GM10847 (cell line): ENCODE data around the gene SMPD4.
"Not testable (repeated sequence)": the region's sequence is repeated elsewhere in the genome, so short reads cannot be mapped to it uniquely, and the experiment has no call there.

Experiments used
- POLR2A ChIP-seq: IDR thresholded peaks from 2 replicates; pipeline ENCODE4 v1.6.1; 2011; ENCODE audit not compliant: insufficient read length; ENCODE audit errors: extremely low read depth

The SMPD4 gene

DNA sequence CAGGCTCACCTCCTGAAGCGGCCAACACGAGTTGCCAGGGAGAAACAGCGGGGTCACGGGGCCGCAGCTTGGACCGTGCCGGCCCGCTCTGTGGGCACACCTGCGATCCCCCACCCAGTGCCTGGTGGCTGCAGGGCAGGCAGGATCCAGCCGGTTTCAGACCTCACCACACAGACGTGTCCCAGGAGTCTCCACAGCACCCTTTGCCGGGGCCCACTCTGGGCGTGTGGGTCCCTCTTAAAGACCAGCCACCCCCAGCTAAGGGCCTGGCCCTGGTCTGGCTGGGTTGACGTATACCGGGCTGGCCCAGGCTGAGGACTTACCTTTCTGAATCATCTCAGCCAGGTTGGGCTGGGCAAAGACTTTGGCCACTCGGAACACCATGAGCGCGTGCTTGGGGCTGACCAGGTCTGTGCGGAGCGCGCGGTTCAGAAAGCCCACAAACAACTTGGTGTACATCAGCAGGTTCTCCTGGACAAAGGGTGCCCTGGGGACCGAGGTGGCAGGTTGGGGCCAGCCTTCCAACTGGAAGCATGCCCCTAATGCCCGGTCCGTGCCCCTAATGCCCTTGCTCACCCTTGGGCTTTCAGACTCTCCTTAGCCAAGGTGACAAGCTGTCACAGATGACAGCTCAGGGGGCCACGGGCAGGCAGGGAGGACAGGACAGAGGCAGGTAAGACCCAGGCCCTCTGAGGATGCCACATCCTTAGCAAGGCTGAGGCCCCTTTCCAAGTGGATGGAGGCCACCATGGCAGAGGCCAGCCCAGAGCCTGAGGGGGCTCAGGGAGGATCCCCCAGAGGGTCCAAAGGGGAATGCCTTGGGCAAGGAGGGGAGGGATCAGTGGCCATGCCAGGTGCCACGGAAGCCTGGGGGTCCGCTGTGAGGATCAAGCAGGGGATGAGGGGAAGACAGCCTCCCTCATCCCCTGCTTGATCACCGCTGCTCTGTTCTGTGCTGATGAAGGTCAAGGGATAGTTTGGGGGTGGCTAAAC is 26.3 kb downstream of the SMPD4 start:
- no peak for TF ChIP-seq POLR2A

DNA sequence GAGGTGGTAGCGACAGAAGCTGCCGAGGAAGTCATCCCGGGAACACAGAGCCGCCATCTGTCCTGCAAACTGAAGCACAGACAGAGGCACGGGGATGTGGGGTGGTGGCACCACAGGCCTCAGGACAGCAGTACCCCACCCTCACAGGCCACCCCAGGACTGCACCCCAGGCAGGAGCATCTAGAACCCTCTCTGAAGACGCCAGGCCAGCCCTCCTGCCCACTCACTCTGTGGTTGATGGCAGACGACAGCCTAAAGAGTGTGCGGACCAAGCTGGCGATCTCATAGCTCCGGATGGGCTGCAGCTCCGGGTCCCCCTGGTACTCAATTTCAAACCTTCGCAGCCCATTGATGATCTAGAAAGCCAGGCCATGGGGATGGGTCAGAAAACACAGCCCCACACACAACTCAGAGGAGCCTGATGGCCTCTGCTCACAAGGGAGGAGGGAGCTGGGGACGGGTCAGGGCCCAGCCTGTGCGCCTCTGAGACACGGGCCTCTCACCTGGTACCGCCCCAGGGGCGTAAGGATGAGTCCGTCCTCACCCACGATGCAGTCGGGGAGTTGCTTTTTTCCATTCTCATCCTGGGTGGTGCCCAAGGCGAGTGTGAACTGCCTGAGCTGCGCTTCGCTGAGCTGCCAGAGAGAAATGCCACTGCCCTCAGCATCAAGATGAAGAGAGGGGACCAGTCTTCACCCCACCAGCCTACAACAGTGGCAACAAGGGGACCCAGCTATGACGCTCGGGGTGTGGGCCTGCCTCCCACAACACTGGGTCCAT is 28.4 kb downstream of the SMPD4 start:
- no peak for TF ChIP-seq POLR2A

DNA sequence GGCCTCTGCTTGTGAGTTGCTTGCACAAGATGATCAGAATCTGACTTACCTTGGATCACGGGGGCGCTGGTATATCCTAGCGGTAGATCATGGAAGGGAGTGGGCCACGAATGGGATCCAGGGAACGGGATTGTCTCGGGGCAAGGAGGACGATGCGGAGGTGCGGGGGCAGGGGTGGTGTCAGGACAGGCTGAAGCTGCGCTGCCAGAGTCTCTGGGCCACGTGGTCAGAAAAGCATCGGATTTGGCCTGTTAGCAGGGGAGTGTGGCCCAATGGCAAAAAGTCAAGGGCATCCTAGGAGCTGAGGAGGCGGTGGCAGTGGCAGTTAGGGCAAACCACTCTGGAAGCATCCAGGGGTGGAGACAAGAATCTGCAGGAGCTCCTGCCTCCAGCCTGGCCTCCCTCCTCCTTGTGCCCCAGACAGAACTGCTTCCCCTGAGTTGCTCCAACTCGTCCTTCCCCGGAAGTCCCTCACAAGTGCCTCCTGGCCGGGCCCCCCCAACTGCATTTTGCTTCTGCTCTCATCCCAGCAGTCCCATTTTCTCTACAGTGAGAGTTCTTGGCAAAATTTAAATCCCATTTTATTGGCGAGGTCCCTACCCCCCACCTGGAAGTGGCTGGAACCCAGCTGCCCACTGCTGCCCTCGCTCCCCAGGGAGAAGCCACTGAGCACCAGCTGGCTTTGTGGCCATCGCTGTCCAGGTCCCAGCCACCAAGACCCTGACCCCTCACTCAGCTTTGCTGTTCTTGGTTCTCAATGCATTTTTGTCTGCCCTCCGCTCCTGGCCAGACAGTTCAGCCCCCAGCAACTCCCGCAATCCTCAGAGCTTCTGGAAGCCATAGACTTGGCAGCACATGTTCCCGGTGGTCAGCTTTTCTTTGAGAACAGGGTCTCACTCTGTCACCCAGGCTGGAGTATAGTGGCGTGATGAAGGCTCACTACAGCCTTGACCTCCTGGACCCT is 30.9 kb downstream of the SMPD4 start:
- TF ChIP-seq POLR2A = no peak

DNA sequence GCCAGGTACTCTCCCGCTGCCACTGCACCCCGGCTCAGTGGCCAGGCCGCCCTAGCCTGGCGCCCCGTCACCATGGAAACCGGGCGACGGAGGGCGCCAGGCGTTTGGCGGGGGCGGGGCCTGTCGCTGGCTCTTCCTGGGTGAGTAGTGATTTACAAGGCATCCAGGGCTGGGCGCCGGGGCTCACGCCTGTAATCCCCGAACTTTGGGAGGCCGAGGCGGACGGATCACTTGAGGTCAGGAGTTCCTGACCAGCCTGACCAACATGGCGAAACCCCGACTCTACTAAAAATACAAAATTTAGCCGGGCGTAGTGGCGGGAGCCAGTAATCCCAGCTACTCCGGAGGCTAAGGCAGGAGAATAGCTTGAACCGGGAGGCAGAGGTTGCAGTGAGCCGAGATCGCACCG is 36.4 kb downstream of the SMPD4 start, which contains the start of gene CCDC74B:
TSS of gene CCDC74B (minus strand) at position 107 of the 409 bp plus-strand sequence. CDS start 116 bp downstream, outside the sequence.
- TF ChIP-seq POLR2A = not testable (repeated sequence)

DNA sequence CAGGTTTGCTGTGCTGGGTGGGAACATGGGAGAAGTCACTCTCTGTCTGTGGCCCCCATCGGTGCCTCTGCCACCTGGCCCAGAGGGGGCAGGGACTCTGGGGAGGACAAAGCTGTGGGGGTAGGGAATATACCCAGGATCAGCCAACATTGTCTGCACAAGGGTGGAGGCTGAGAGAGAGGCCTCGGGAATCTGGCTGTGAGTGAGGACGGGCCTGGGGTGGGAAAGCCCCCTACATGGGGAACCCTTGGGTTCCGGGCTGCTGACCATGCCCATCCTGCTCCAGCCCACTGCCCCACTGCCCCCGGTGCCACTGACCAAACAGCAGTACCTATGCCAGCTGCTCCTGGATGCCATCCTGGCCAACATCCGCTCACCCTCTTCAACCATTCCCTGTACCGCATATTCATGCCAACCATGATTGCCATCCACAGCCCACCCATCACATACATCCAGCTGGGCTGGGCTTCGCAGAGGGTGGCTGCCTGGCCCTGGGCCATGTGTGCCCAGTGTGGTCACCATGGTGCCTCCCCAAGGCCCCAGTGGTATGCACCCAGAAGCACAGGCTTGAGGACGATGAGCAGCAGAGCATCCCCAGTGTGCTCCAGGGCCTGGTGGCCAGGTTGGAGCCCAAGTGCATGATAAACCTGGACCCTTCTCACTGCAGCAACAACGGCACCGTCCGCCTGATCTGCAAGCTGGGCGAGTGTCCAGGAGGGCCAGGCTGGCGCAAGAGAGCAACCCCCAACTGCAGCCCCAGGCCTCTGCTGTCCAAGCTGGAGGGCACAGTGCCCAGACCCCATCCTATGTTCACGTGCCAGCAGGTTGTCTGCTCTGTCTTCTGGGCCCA is 45.5 kb downstream of the SMPD4 start:
- TF ChIP-seq POLR2A = no peak

DNA sequence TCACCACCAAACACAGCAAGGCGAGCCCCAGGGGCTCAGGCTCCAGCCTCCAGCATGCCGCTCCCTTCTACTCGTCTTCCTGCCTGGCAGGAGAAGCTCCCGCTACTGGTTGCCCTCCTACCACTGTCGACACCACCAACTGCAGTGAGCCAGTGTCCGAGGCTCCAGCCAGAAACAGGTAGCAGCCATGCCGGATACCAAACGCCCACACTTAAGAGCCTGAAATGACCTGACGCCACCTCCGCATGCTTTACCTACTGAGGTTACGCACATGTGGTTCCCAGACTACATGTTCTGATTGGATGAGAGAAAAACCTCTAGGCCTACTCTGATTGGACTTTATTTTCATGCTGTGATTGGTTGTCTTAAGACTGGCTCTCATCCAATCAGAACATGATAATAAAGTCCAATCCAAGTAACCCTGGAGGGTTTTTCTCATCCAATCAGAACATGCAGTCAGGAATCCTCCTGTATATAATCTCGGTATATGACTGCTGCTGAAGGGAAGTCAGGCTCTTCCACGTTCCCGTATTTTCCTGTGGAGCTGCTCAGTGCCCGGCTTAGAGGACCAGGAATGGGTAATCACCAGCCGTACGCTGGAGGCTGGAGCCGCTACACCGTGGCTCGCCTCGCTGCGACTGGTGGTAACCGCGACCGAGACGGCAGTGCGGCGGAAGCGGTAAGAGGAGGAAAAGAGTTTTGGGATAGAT is 52.1 kb downstream of the SMPD4 start, which contains the start of gene POTEF:
TSS of gene POTEF (minus strand) at position 103 of the 710 bp plus-strand sequence. CDS start 8,707 bp downstream, outside the sequence.
- not testable (repeated sequence) for TF ChIP-seq POLR2A
